Thyroid gland (tissue), 4 donors: ENCODE results near the gene DCLK2. TPM values are rescaled to one million over a fixed set of nuclear protein-coding genes. Genes with fewer than 3 reads are reported as not detected.

Experiments
- DNase-seq, 2 donors: peaks; one replicate each; pipeline ENCODE4 v3.0.0-alpha.2; 2019
- H3K27ac ChIP-seq, 3 donors: fragments of 200-600 bp; sonication (generic); 1 replicate in 2 of 3; 2 replicates in 1 of 3; pipeline ENCODE4 v1.5.1; 2016 to 2019; ENCODE audit warnings: mild to moderate bottlenecking in 1 of 3, moderate library complexity in 1 of 3
- H3K27me3 ChIP-seq: fragments of 200-600 bp; sonication (generic); one replicate; pipeline ENCODE4 v1.5.1; 2019
- H3K36me3 ChIP-seq, 2 donors: fragments of 200-600 bp; sonication (generic); one replicate each; pipeline ENCODE4 v1.5.1; 2016 to 2019
- H3K4me1 ChIP-seq, 2 donors: fragments of 200-600 bp; sonication (generic); one replicate each; pipeline ENCODE4 v1.5.1; 2017 to 2019
- H3K4me3 ChIP-seq, 3 donors: fragments of 200-600 bp; sonication (generic); replicated peaks in 1 of 3; 1 replicate in 2 of 3; 2 replicates in 1 of 3; pipeline ENCODE4 v1.5.1; 2016; ENCODE audit warnings: mild to moderate bottlenecking in 1 of 3
- H3K9me3 ChIP-seq: fragments of 200-600 bp; sonication (generic); one replicate; pipeline ENCODE4 v1.5.1; 2017
- POLR2A ChIP-seq, 2 donors: fragments of 450-650 bp; IDR thresholded peaks; one replicate each; pipeline ENCODE4 v1.6.1; 2017; ENCODE audit warnings: antibody characterized with exemption in 2 of 2, mild to moderate bottlenecking in 2 of 2, moderate library complexity in 1 of 2
- WGBS, 2 donors: methylation state at CpG; one replicate each; pipeline ENCODE4 v1.1.5; 2017; 5-methylcytosine and 5-hydroxymethylcytosine counted together
- intact Hi-C: fragments of 100-400 bp; cut with DNase I; formaldehyde crosslinking; loops from one replicate; pipeline ENCODE4 v1.15.1; 2023
- total RNA-seq, 4 donors: library from RNA; depleted of rRNA; stranded (reverse); fragments of >200 nt; gene quantifications; one replicate each; pipeline ENCODE4 v1.2.3, GENCODE V29; 2016
- TF ChIP-seq, protein P1 (sequence below), 6 experiments: fragments of 200-600 bp in 3 of 6; fragments of 450-650 bp in 3 of 6; sonication (generic) in 3 of 6; IDR thresholded peaks; one replicate each; pipeline ENCODE4 v1.5.1; 2016 to 2019; ENCODE audit warnings: antibody characterized with exemption in 6 of 6, mild to moderate bottlenecking in 2 of 6, inconsistent platforms in 1 of 6, moderate library complexity in 1 of 6

The DCLK2 gene
- total RNA-seq, 4 donors from 2014 or later = 6.6 to 19.7 (median 12.3) TPM

DNA sequence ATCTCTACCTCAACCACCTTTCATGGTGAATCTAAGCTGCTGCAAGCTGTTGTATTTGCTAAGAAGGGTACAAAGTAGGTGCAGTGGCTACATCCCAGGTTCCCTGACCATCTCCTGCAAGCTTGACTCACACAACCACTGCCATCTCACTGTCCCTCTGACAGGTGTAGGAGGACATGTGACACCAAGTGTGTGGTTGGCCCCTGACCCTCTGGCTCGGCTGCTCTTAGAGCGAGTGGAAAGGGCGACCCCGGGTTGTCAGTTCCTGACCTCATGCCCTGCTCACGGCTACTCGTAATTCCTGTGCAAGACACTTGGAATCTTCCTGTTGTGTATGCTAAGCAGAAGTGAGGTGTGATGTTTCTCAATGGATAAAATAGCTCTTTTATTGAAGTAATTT, 184.4 kb downstream of the DCLK2 start:
- intact Hi-C loops = no loop called here

DNA sequence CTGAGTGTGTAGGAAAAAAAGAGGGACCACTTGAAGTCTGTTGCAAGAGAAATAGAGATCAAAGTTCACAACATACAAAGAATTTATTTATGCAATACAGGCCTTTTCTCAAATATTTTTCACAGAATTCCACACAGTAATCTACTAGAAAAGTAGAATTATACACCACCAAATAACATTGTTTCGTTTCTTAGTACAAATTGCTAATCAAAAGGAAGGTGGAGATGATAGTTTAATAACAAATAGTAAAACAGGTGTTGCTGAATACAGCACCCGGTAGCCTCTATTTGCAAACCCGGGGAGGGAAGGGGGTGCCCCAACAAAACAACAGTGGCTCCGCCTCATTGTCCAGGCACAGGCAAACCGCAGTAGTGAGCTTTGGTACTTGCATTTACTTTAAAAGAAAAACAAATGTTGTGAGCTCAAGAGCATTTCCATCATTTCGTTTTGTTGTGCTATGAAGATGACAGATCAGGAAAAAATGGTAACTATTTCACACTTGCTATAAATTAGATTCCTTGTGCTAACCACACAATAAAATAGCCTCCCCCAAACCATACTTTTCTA, 186.4 kb downstream of the DCLK2 start:
- Histone ChIP-seq H3K27me3 (no peaks in the 10 kb centered on the region), H3K4me3 (no peak overlapping the region), H3K9me3 (no peaks in the 10 kb centered on the region), H3K36me3 (peaks cover 0 to 3% of the 10 kb centered on the region in 2 donors), H3K4me1 (no peaks in the 10 kb centered on the region), H3K27ac (no peak overlapping the region)
- TF ChIP-seq, protein P1, sequence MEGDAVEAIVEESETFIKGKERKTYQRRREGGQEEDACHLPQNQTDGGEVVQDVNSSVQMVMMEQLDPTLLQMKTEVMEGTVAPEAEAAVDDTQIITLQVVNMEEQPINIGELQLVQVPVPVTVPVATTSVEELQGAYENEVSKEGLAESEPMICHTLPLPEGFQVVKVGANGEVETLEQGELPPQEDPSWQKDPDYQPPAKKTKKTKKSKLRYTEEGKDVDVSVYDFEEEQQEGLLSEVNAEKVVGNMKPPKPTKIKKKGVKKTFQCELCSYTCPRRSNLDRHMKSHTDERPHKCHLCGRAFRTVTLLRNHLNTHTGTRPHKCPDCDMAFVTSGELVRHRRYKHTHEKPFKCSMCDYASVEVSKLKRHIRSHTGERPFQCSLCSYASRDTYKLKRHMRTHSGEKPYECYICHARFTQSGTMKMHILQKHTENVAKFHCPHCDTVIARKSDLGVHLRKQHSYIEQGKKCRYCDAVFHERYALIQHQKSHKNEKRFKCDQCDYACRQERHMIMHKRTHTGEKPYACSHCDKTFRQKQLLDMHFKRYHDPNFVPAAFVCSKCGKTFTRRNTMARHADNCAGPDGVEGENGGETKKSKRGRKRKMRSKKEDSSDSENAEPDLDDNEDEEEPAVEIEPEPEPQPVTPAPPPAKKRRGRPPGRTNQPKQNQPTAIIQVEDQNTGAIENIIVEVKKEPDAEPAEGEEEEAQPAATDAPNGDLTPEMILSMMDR (IDR thresholded peaks at IDR 0.05) = no peak
- TF ChIP-seq POLR2A (IDR thresholded peaks at IDR 0.05) = no peak
- intact Hi-C loops = no loop called here
- DNase-seq = no peak
- 88 to 92% methylated on average over 6 of the region's 6 CpGs for WGBS, 2 donors

More for the DNA sequence above, 184.4 kb downstream of the DCLK2 start:
- Histone ChIP-seq H3K36me3 (peaks cover 0 to 3% of the 10 kb centered on the region in 2 donors), H3K9me3 (no peaks in the 10 kb centered on the region), H3K27ac (no peak overlapping the region), H3K27me3 (no peaks in the 10 kb centered on the region), H3K4me3 (no peak overlapping the region), H3K4me1 (no peaks in the 10 kb centered on the region)
- DNase-seq = no peak
- 92 to 94% methylated on average over 6 of the region's 6 CpGs for WGBS, 2 donors
- TF ChIP-seq, protein P1 (IDR thresholded peaks at IDR 0.05) = no peak
- TF ChIP-seq POLR2A (IDR thresholded peaks at IDR 0.05) = no peak

DNA sequence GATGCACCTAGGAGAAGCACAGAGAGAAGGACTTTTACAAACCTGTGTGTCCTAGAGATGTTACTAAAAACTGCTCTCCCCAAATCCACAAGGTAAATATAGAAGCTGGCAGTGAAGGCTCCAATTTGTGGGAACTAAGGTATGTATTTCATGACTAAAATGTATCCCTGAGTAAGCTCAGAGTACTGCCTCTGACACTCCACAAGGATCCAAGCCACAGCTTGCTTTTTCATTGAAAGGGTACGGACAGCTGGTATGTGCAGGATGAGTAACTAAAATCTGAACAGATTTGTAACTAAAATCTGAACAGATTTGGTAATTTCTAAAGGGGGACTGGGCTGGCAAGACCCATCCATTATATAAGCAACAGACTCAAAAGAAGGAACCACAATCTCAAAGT, 187.6 kb downstream of the DCLK2 start:
- Histone ChIP-seq H3K27me3 (no peaks in the 10 kb centered on the region), H3K27ac (no peak overlapping the region), H3K4me3 (no peak overlapping the region), H3K9me3 (no peaks in the 10 kb centered on the region), H3K4me1 (no peaks in the 10 kb centered on the region), H3K36me3 (peaks cover 0 to 3% of the 10 kb centered on the region in 2 donors)
- intact Hi-C loops = no loop called here
- DNase-seq = no peak
- 94 to 96% methylated on average over 1 of the region's 1 CpG for WGBS, 2 donors
- TF ChIP-seq POLR2A (IDR thresholded peaks at IDR 0.05) = no peak
- TF ChIP-seq, protein P1 (IDR thresholded peaks at IDR 0.05) = no peak

DNA sequence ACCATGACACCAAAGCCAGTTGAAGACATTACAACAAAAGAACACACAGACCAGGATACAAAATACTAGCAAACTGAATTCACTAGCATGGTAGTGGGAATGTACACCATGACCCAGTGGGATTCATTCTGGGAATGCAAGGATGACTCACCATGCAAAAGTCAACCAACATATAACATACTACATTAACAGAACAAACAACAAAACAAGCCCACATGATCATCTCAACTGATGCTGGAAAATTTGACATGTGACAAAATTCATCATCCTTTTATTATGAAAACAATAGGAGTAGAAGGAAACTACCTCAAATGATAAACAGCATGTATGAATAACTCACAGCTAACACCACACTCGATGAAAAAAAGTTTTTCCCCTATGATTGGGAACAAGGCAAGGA, 190.2 kb downstream of the DCLK2 start:
- intact Hi-C loops = no loop called here
- no peak overlapping the region for H3K4me3 ChIP-seq
- peaks cover 0 to 3% of the 10 kb centered on the region in 2 donors for H3K36me3 ChIP-seq
- no peak for DNase-seq
- WGBS, 2 donors = 90 to 100% methylated on average over 1 of the region's 1 CpG
- H3K9me3 ChIP-seq = no peaks in the 10 kb centered on the region
- no peaks in the 10 kb centered on the region for H3K4me1 ChIP-seq
- TF ChIP-seq POLR2A (IDR thresholded peaks at IDR 0.05) = no peak
- TF ChIP-seq, protein P1 (IDR thresholded peaks at IDR 0.05) = no peak
- H3K27me3 ChIP-seq = no peaks in the 10 kb centered on the region
- no peak overlapping the region for H3K27ac ChIP-seq

DNA sequence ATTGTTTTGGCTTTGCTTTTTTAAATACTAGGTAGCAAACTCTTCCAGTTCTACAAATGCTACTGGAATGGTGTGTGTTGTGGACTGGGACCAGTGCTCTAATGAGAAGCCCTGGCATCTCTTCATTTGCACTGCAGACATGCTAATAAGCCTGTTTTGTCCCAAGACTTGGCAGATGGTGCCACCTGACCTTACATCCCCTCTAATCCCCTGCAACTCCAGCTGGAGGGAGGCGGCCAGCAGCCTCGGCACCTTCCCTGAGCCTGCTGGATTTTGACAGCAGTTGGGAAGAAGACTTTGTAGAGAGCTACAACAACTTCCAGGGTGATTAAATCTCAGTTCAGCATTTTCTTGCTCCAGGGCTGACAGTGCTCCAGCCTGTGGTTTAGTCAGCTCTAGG, 200.0 kb downstream of the DCLK2 start:
- H3K27ac ChIP-seq = no peak overlapping the region
- intact Hi-C loops = no loop called here
- TF ChIP-seq, protein P1 (IDR thresholded peaks at IDR 0.05) = no peak
- no peak for TF ChIP-seq POLR2A (IDR thresholded peaks at IDR 0.05)
- H3K4me3 ChIP-seq = no peak overlapping the region
- WGBS, 2 donors = 96% methylated on average over 2 of the region's 2 CpGs
- H3K27me3 ChIP-seq = no peaks in the 10 kb centered on the region
- no peaks in the 10 kb centered on the region for H3K9me3 ChIP-seq
- no peak for DNase-seq
- no peaks in the 10 kb centered on the region for H3K4me1 ChIP-seq
- no peaks in the 10 kb centered on the region for H3K36me3 ChIP-seq
